GM23338 (cell line): ENCODE measurements around the gene AMZ1.

Experiments
- CREB1 ChIP-seq: fragments of 250-450 bp; sonication (Bioruptor Pico); IDR thresholded peaks from 2 replicates; pipeline ENCODE4 v1.5.0; 2020; ENCODE audit warnings: low read depth, mild to moderate bottlenecking, moderate library complexity
- CTCF ChIP-seq, 2 experiments: fragments of 200-600 bp in 1 of 2; sonication (generic) in 1 of 2; conservative IDR thresholded peaks; 2 replicates each; pipeline versions ENCODE4 v1.5.1 to v1.6.1; 2016 to 2017; ENCODE audit warnings: antibody characterized with exemption in 2 of 2, low read depth in 2 of 2, mild to moderate bottlenecking in 2 of 2, moderate library complexity in 1 of 2
- EZH2 ChIP-seq: fragments of 200-600 bp; sonication (generic); IDR thresholded peaks from one replicate; pipeline ENCODE4 v1.8.0; 2017; ENCODE audit warnings: antibody characterized with exemption, mild to moderate bottlenecking, low read depth; ENCODE audit not compliant: unreplicated experiment
- EZH2phosphoT487 ChIP-seq: fragments of 200-600 bp; sonication (generic); IDR thresholded peaks from one replicate; pipeline ENCODE4 v1.8.1; 2018; ENCODE audit warnings: antibody characterized with exemption; ENCODE audit not compliant: unreplicated experiment
- NANOG ChIP-seq: IDR thresholded peaks from 2 replicates; pipeline ENCODE4 v1.6.1; 2016; ENCODE audit warnings: antibody characterized with exemption, borderline replicate concordance
- POLR2AphosphoS5 ChIP-seq: IDR thresholded peaks from 2 replicates; pipeline ENCODE4 v1.6.1; 2016; ENCODE audit warnings: antibody characterized with exemption, low read depth
- REST ChIP-seq: IDR thresholded peaks from one replicate; pipeline ENCODE4 v1.6.1; 2018; ENCODE audit warnings: antibody characterized with exemption; ENCODE audit not compliant: unreplicated experiment
- STAT1 ChIP-seq: IDR thresholded peaks from one replicate; pipeline ENCODE4 v1.6.1; 2016; ENCODE audit warnings: antibody characterized with exemption; ENCODE audit not compliant: unreplicated experiment
- ZNF114 ChIP-seq: fragments of 250-450 bp; sonication (Bioruptor Pico); IDR thresholded peaks from 2 replicates; pipeline ENCODE4 v1.5.0; 2020; ENCODE audit warnings: mild to moderate bottlenecking, moderate library complexity
- ZNF331 ChIP-seq: fragments of 250-450 bp; sonication (Bioruptor Pico); IDR thresholded peaks from 2 replicates; pipeline ENCODE4 v1.5.0; 2020; ENCODE audit warnings: low read depth, mild to moderate bottlenecking, moderate library complexity

- TF ChIP-seq EZH2phosphoT487 (no peak), CTCF (conservative IDR thresholded peaks at IDR 0.05; ENCODE audit: low read depth in 2 of 2) (no peak), STAT1 (no peak), EZH2 (no peak), NANOG (no peak), CREB1 (CRISPR knock-in tag) (no peak), POLR2AphosphoS5 (no peak), ZNF331 (no peak), ZNF114 (CRISPR knock-in tag) (no peak), REST (no peak)
Measured at GRCh38 chr7:2710901-2711551, 23.0 kb downstream of the AMZ1 start.
